ENCODE measurements around the gene ISCU.
"Not testable (repeated sequence)": the region's sequence is repeated elsewhere in the genome, so short reads cannot be mapped to it uniquely, and the experiment has no call there.

The ISCU gene

DNA sequence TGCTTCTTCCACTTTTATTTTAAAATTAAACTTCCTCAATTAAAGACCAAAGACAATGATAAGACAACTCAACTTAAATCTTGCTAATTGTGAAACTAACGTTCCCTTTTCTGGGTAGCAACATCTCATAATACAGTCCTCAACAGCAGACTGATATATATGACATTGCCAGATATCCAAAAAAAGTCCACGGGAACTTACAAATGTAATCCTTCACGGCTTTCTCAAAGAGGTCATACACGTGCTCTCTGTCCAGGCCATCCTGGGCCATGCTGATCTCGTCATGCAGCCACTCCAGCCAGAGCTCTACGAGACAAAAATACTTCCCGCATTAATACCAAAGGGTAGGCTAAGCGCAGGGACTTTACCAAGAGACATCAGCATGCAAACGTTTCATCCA, 14.7 kb upstream of the ISCU start:
- no peak for DNase-seq

DNA sequence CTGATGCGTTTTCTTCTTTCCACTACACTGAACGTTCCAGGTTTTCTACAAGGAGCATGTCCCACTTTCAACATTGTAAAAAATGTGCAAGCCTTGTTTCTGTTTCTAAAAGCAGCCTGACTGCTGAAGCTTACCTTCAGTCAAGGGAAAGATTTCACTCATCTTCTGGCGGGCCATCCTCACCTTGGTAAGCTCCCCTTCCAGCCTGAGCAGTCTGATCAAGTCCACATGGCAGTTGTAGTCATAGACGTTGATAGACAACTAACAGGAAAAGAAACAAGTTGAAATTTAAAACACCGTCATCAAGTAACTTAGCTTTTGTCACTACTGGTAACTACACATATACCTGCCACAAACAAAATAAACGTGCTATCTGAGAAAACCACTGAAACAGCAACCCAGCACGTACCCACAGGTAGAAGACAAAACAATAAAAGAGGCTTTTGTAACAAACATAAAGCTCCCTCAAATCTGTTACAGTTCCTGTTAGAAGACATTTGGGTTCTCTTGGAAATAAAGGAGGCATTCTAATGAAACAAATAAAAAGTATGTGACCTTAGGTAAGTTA, 13.4 kb upstream of the ISCU start:
- no peak for DNase-seq

DNA sequence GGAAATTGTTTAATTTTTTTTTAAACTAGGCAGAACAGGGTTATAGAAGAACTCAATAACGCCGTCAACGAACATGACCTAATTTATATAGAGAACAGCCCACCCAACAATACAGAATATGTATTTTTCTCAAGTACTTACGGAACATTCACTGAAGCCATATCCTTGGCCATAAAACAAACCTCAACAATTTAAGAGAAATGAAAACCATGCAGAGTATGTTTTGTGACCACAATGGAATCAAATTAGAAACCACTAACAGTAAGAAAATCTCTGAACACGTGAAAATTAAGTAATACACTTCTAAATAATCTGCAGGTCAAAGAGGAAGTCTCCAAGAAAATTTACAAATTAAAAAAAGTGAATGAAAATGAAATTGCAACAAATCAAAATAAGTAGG, 10.9 kb upstream of the ISCU start:
- DNase-seq: no peak

DNA sequence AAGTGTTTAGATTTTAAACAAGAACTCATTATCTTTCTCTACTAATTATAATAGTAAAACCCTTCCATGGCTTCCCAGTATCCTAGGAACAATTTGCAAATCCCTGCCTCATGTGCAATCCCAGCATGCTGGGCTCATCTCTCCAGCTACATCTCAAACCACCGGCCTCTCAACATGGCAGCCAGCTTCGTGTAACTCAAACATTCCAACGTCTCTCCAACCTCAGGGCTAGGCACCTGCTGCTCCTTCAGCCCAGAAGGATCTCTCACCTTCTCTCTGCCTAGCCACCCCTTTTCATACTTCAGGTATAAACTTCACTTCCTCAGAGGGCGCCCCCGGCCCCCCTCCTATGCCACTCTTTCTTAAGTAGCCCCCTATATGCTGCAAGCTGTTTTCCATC, 8.6 kb upstream of the ISCU start:
- DNase-seq: no peak

DNA sequence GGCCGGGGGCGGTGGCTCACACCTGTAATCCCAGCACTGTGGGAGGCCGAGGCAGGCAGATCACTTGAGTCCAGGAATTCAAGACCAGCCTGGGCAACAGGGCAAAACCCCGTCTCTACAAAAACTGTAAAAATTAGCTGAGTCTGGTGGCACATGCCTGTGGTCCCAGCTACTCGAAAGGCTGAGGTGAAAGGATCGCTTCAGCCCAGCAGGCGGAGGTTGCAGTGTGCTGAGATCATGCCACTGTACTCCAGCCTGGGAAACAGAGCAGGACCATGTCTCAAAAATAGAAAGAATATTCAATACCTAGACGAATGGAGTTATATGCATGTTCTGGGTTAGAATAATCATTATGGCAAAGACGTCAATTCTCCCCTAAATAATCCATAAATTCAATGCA, 7.0 kb upstream of the ISCU start:
- not testable (repeated sequence) for DNase-seq

DNA sequence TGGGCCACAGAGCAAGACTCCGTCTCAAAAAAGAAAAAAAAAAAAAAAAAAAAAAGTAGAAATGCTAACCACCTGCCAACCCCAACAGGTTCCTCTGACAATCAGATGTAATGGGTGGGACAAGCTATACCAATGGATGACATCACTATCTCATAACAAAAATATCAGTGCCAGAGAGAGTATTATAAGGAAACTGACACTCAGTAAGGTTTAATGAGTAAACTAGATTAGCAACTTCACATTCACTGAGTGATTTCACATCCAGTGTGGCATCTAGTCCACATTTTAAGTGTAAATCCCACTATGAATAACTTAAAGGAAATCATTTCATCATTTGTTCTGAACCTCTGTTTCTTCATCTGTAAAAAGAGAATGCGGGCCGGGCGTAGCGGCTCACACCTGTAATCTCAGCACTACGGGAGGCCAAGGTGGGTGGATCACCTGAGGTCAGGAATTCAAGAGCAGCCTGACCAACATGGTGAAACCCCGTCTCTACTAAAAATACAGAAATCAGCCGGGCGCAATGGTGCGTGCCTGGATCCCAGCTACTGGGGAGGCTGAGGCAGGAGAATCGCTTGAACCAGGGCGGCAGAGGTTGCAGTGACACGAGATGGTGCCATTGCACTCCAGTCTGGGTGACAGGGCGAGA, 3.3 kb upstream of the ISCU start:
- DNase-seq: no peak

DNA sequence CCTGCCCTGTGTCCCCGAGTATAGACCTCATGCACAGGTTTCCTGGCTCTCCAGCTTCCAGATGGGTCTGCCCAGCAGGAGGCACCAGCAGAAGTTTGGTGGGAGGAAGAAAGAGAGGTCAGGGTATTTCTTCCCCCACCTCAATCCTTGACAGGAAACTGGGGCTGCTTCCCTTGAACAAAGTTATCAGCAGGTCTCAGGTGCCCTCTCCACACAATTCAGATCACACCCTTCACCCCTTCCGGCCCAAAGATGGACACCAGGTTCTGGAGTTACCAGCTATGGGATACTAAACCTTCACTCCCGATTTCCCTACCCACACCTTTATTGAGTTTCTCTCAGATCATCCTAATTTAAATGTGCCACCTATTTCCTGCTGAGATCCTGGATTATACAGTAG, 2.6 kb upstream of the ISCU start:
- DNase-seq: no peak

DNA sequence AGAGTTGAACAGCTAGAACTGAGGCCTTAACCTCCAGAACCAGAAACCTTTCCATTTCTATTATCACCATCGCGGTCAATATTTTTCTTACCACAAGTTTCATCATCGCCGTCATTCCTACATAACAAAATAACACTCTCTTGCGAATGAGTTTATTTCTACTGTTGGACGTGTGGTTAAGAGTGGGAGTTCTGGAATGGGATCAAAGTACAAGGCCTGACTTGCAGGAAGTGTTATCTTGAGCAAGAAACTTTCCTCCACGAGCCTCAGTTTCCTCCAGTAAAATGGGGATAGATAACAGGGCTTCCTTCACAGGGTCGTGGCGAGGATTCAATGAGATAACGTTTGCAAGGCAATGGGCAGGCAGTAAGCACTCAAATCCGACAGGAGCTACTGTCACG, 2.1 kb upstream of the ISCU start:
- no peak for DNase-seq

DNA sequence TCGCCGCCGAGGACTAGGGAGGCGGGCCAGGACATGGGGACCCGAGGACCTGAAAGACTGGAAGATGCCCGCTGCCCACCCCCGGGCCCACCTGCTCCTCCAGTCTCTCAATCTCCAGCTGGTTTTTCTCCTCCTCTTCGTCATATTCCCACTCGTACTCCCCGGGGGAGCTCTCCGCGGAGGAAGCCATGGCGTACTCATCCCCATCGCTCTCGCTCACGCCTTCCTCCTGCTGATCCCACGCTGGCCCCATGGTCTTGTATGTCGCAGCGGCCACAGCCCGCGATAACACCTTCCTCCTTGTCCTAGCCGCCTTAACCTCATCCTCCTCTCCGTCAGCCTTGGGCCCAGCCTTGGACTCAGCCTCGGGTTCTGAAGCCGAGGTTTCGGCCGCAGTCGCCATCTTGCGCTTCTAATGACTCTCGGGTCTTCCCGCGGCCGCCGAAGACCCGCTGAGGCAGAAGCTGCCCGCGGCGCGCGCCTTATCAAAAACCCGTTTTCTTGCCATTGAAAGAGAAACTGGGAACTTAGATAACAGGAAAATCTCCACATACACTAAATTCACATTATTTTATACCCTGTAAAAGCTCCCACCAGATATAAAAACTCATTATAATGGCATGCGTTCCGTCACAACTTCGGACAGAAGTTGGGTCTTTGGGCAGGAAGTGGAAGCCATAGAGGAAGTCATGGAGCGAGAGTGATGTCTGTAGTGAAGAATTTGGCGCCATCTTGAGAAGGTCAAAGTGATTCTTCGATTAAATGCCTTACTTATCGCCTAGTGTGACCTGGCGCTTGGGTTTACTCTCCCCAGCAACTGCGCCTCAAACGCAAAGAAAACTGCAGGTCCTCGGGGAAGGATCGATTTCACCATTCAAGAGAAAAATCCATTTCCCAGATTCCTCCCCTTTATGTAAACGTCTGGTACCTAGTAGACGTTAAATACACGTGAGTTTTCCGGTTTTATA, 1.4 kb upstream of the ISCU start, which contains the start of gene SART3:
SART3 (minus strand) TSS at position 422 of the 968 bp plus-strand sequence; CDS start at position 403, 19 bp downstream.
- DNase-seq: peak; percentile 57

DNA sequence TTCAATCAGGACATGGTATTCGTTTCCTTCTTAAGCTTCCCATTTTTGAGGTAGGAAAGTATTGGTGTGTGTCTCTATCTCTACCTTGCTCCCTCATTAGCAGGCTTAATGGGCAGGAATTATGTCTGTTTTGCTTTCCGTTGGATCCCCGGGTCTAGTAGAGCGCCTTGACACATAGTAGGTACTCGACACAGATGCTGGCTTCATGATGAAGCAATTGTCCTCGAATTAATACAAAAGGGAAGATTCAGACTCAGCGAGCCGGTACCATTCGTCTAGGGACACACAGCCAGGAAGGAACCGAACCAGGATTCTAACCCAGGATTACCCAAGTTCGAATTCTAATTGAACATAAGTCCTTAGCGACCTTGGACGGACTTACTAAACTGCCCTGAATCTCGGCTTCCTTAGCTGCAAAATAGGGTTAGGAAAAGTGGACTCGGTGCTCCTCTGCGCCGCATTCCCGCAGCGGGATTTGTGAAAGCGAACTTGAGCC, 496 bp upstream of the ISCU start:
- no peak for DNase-seq

DNA sequence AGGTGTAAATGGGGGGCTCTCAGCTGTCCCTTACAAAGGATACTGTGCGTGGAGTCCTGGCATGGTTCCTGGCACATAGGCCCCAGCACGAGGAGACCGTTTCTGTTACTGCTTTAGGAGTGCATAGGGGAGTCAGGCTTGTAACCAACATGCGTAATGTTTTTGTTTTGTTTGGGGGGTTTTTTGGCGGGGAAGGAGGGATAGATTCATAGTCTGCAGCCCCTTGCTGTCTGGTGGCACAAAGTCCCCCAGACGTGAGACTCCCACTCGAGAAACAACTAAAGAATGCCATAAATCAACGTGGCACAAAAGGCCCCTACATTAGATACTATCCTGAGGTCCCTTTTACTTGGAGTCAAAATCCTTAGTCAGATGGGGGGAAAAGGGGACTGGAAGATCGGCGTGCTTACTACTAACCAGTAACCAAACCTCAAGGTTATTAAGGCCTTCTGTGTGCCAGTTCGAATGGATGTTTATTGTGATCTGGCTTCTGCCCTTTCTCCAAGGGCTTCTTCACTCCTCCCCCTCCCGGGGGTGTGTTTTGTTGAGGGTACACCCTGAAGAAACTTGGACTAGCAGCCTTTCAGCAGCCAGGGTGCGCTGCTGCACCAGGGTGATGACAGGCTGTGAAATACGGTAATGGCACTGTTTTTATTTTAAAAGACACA, 874 bp downstream of the ISCU start:
- peak; percentile 30 for DNase-seq

DNA sequence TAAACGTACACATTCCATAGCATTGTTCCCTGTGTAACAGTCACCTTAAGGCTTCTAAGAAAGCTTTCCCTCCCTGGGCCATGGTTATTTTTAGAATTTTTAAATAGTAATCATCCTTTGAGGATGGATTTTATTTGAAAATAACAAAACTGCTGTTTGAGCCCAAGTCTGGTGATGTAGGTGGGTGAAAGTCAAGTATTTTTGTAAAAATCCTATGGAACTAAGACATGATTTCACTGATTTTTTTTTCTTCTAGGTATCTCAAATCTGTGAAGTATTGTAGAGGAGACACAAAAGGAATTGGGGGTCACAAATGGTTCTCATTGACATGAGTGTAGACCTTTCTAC, 1.4 kb downstream of the ISCU start:
- DNase-seq: no peak

DNA sequence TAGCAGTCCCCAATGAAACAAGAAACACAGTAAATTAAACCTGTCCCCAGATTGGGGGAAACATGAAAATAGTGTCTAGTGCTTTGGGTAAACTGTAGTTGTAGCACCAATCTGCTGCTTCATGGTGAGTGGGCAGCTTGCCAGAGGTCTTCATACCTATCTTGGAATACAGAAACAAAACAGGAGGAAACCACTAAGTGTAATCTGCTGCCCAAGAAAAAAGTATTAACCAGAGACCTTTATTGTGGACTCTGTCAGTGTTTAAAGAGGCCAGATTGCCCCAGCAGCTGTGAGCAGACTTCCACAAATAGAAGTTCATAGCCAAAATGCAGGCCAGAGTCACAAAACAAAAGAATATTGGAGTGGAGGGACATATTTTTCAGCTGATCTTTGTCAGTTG, 2.3 kb downstream of the ISCU start:
- DNase-seq: no peak

DNA sequence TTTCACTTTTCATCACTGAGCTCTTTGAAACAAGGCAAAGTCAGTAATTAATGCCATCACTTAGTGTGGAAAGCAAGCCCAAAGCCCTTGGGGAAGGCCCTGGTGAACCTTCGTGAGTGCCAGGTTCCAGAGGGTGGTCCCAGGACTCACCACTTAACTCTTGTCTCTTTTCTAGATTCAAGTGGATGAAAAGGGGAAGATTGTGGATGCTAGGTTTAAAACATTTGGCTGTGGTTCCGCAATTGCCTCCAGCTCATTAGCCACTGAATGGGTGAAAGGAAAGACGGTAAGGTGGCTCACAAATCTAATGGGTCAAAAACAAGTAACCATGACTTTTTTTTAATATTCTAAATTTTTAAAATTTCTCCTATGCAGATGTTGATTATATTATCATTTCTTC, 2.8 kb downstream of the ISCU start:
- DNase-seq: no peak

DNA sequence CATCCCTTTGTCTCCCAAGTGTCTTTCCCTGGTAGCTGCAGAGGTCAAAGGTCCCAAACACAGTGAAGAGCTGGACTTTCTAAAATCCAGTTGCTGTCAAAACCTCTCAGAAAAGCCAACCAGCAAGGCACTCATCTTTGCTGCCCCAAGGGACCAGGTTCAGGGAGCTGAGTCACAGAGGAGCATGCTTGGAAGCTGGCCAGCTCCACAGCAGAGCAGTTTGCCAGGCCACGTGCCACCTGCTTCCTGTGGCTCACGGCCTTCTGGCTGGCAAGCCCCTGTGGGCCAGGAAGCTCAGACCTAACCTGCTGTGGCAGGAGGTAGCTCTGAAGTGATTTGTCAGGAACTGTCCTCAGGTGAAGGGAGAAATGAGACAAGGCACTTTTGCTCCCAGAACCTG, 3.6 kb downstream of the ISCU start:
- peak; percentile 16 for DNase-seq

DNA sequence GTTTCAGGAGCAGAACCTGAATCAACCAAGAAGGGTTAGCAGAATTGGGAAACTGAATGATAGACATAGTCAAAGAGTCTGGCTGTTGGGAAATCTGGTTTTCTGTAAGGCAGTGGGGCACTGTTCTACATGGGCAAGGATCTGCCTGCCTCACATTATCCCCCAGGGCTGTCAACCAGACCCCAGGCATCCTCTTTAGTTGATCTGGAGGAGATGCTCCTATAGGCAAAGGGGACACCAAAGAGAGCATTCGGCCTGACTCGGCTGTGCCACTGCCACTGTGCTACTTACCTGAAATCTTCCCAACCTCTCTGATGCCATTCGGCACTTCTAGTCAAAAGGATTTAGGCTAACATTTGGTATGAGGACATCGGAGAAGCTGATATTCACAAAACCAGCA, 4.1 kb downstream of the ISCU start:
- no peak for DNase-seq

DNA sequence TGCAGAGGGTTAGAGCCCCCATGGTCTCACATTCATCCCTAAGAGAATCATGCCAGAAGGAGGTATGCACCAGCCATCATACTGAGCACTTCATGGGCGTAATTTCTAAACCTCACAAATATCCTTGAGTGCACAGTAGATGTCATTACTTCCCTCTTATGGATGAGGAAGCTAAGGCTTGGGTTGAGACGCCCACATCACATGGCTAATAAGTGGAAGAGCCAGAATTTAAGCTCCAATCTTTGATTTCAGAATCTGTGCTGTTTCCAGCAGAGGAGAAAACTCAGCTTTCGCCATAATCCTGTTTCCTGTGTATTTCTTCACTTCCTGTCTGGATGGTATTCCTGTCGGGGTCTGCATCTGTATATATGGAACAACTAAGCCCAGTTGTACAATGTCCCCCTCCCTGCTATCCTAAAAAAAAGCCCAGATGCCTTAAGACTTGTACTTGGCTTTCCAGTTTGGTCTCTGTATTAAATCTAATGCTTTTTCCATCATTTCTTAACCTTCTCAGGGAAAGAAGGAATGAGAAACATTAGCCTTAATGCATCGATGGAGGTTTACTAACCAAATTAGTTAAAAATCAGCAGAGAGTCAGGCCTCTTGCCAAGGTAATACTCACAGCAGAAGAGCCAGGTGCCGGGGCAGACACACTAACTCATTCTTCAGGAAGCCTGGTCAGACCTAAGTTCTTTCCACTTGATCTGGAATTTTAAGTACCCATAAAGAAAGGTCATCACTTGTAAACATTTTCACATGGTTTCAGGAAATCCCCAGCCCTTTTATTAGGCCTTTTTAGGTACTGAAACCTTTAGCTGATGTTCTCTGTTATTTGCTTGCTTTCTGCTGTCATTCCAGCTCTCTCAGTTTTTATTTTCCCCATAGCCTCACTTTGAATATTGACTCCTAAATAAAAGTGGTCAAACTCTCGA, 5.3 kb downstream of the ISCU start:
- no peak for DNase-seq

DNA sequence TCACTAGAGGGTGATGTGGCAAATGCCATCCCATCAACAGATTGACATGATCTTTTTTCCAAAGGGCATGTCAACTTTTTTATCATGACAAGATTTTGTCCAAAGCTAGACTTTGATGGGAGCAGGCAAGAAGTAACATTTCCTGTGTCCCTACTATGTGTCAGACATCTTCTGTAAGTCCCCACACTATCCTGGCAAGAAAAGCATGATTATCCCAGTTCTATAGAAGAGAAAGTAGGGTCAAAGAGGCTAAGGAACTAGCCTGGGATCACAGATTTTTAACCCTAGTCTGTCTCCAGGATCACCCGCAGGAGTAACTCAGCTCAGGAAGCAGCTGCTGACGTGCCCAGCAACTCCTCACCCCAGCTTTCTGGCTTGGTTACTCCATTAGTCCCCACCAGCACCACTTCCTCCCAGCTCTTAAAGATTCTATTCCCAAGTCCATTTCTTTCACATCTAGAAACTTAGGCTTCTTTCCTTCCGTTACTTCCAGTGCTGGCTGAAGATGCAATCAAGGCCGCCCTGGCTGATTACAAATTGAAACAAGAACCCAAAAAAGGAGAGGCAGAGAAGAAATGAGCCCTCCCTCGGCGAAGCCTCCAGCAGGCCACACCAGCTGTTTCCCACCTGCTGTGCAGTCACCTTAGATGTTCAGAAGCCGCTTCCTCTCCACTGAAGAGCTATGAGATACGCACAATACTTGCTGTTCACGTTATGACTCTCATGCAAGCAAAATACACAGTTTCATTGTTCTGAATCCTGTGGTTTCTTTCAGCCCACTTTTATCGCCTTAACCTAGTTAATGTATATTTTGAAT, 6.2 kb downstream of the ISCU start:
- DNase-seq: no peak

DNA sequence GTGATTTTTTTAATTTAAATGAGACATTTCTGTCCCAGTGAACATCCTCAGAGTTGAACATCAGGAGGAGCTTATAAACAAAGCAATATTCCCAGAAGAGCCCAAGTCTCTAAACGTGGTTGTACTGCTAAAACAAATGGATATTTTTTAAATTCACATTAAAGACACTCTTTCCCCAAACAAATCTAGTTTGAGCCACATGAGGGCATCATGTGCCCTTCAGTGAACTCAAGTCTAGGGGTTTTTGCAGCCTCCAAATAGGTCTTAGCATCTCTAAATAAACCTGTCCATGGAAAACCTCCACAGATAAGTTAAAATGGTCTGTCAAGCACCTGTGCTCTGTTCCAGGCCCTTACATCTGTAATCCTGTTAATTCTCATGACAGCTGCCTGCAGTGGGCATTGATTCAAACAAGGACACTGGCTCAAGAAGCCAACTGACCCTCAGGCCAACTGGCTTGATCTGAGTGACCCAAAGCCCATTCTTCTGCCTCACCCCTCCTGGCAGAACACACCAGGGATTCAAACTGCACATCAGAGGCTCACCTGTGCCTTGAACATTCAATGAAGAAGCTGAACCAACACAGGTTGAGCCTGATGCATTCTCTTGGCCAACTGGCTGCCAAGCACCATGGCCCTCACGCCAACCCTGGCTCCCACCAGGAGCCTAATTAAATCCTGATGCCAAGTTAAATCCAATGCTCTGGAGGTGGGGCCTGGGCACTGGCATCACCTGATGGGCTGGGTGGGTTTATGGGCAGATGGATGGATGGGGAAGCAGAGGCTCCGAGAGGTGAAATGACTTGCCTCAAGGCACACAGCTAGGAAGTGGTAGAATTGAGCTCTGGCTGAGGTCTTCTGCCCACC, 8.6 kb downstream of the ISCU start:
- no peak for DNase-seq

DNA sequence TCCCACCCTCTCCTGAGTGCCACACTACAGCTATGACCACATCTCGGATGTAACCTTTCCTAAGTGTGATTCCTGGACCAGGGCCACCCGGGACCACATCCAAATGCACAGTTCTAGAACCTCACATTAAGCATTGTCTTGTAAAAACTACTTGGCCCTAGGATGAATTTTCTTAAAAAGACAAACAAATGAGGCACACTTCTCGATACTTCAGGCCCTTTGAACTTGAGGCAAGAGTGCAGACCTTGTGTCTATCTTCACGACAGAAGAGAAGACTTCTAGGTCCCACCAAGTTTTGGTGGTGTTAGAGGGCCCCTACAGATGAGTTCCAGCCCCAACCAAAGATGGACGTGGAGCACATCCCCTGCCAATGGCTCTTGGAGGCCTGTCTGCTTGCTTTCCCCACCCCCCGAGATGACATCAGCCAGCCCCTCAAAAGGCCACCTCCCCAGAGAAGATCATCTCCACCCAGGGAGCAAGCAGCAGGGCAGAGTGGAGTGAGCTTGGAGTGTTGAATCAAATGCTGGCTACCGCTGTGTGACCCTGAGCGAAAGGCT, 9.3 kb downstream of the ISCU start:
- no peak for DNase-seq

All from activated gamma-delta T cell (primary cell).